Hepatic stellate cell (primary cell): ENCODE measurements around the gene SORBS2.
A peak's percentile ranks its signal among the peaks of the same experiment; 100 is the strongest.

Source experiments
- DNase-seq: peaks from one replicate; pipeline ENCODE4 v3.0.0; 2011; ENCODE audit warnings: low spot score

SORBS2 gene

DNA sequence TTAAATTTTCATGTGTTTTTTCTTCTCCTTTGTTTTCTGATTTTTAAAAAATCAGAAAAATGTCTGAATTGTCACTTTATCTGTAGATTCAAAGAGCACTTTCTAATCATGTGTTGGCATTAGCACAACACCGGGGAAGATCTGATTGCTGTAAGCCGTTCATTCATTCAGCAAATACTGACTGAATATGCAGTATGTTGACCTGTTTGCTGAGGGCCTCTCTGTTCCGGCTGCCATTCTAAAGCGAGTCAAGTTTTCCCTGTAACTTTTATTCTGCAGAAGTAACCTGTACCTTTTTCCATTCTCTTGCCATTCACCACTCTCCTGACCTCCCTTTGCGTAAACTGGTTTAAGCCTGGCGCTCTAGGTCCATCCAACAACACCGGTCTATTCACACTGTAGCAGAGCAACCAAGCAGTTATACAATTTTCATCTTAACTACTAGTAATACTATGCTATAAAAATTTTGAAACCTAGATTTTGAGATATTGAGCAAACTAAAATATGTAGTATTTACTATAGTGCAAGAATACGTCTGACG is 6.7 kb downstream of the SORBS2 start:
- no peak for DNase-seq

- no peak for DNase-seq
These were observed 9.0 kb downstream of the SORBS2 start for GRCh38 chr4:185803022-185803421.

- DNase-seq = no peak
These were observed 10.5 kb downstream of the SORBS2 start for GRCh38 chr4:185801471-185801870.

GRCh38 chr4:185800266-185800945 is 11.6 kb downstream of the SORBS2 start:
- DNase-seq = no peak

GRCh38 chr4:185799442-185799841 is 12.6 kb downstream of the SORBS2 start:
- DNase-seq = no peak

DNA sequence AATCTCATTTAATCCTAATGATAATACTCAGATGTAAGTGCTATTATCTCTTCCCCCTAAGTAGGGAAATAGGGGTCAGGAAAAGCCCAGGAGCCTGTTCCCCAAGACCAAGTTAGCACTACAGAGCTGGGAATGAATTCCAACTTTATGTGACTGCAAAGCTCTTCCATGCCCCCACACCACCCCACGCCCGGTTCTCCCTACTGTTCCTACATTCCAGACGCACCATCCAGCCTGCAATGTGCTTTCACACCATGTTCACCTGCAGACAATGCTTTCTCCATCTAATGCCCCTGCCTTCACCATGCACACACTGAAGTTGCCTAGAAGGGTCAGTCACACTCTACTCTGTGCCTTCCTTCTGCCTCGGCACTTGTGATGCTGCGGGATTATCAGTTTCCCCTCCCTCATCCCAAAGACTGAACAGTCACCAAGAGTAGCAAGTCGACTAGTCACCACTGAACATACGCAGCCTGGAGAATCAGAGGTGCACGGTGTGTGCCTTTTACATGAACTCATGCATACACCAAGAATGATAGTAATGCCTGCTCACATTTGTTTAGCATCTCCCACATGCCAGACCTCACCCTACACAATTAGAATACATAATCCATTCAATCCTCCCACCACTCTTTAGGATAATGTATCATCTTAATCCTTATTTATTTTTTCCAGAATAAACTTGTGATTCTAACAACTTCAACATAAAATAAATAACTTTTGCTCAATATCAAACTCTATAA is 14.2 kb downstream of the SORBS2 start:
- no peak for DNase-seq

GRCh38 chr4:185797018-185797417 is 15.0 kb downstream of the SORBS2 start:
- no peak for DNase-seq

DNA sequence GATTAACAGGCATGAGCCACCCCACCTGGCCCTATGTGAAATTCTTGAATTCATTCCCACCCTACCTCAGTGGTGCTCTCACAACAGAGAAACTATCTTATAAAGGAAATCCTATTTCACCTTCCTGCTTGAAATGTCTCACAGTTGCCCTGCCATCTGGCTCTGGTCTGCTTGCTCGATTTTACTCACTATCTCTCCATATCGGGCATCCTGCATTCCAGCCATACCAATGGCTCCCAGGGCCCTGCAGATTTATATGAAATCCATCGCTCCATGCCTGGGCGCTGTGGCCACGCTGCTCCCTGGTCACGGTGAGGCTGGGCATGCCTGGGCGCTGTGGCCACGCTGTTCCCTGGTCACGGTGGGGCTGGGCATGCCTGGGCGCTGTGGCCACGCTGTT is 15.8 kb downstream of the SORBS2 start:
- DNase-seq = no peak

DNA sequence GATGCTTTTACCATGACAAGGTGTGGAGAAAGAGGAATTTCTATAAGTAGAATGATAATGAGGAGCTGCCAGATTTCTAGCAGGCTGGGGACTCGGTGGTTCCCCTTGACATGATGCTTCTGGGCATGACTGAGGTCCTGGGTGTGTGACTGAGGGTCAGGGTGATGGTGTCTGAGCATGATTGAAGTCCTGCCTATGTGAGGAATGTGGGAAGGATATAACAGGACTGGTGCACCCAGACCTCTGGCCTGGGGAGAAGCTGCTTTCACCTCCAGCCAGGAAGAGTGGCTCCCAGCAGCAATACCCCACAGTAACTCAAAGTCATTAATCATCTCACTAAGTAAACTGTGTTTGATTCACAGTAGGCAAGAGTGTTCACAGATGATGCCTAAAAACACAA is 17.4 kb downstream of the SORBS2 start:
- no peak for DNase-seq

GRCh38 chr4:185793716-185794115 is 18.3 kb downstream of the SORBS2 start:
- DNase-seq = no peak

DNA sequence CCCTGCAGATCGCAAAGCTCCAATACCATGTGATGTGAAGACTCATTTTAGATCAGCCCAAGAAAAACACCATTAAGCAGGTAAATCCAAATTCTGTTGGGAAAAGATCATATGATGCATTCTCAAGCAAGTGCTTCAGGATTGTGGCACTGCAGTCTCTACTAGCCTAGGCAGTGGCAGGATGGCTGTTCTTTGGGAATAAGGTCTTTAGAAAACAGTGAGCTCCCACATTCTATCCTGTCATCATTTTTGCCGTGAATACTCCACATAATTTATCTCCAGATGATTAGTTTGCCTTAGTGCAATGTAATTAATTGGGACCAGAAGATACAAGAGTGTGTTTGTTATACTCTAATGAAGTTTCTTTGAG is 18.9 kb downstream of the SORBS2 start:
- no peak for DNase-seq

DNA sequence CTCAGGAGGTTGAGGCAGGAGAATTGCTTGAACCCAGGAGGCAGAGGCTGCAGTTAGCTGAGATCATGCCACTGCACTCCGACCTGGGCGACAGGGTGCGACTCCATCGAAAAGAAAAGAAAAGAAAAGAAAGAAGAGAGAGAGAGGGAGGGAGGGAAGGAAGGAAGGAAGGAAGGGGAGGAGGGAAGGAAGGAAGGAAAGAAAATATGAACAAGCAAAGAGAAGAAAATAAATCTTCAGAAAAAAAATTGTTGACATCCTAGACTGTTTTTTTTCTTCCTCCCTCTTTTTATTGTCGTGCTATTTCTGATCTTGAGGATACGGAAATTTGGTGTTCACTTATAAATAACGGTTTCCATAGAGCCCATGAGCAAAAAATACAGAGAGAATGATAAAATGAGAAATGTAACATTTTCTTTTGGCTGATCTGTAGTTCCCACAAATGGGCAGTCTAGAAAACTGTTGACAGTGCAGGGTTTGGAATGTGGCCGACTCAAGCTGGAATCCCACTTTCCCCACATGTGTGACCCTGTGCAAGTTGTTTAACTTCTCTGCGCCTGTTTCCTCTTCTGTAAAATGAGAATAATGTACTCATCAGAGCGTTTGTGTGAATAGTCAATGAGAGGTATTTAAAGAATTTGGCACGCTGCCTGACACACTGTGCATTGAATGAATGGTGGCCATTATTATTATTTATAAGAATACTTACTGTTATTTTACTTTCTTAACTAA is 19.4 kb downstream of the SORBS2 start:
- DNase-seq = peak; percentile 88

DNA sequence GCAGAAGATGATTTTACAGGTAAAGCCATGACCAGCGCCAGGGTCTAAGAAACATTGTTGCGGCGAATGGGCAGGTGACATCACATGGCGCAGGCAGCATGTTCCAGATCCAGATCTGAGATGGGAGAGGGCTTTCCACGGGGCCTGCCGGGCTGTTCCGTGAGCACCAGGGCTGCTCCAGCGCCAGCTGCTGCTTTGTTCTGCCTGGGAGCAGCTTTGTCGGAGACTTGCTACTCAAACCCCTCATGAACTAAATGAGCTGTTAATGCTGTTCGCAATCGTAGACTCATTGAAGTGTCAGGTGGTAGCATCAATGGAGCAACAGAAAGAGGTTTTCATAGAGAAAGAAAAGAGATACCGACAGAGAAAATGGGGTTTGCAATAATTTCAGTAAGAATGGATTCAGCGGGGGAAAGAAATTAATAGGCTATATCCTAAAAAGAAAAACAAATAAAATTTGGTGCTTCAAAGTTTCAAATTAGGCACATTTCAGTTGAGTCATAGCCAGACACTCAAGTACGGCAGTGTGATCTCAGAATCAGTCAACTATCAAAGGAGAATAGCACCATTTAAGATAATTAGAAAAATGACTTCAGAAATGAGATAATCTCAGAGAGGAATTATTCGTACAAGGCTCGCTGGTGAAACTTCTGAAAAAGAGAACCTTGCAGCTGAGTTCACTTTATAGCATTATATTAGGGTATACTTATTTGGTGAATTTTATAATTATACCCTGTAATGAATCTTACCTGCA is 23.9 kb downstream of the SORBS2 start:
- DNase-seq = no peak

DNA sequence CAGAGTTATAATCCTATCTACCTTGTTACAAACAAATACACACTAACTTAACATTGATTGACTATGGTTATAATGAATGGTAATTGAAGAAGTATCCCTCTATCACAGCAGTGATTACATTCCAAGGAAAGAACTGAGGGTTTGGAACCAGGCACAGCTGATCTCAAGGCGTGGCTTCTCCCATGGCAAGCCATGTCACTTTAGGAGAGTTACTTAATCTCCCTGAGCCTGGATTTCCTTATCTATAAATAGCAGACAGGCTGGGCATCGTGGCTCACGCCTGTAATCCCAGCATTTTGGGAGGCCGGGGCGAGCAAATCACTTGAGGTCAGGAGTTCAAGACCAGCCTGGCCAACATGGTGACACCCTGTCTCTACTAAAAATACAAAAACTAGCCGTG is 25.6 kb downstream of the SORBS2 start:
- no peak for DNase-seq

DNA sequence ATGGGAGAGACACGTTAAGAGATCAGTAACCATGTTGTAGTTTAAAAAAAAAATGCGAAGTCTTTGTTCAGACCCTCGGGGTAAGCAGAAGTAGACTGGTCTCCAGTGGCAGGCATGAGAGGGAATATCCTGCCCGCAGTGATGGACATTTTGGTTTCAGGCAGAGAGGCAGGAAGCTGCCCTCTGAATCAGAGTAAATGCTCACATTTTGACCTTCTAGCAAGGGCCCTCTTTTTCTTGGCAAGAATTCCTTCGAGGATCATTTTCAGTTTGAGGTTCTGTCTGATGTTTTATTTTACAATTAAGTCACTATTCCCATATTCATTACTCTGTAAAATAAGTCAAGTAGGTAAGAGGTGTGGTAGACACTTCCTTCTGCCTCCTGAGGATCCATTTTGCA is 28.4 kb downstream of the SORBS2 start:
- no peak for DNase-seq

DNA sequence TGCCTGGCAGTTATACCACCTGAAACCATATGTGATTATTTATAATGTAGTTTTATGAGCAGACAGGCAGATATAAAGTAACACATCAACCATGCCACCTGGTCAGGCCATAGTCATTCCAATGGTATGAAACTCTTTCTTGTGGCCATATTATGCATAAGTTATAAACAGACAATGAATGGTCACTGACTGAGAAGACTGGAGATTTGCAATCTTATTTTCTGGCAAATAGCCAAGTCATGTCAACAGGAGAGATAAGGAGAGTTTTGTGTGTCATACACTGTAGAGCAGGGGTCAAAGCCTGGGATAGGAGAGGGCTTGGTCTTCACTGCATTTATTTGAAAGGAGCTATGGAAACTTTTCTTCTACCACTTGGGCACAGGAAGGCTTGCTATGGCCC is 29.5 kb downstream of the SORBS2 start:
- DNase-seq = no peak

GRCh38 chr4:185781555-185782215 is 30.3 kb downstream of the SORBS2 start:
- no peak for DNase-seq

DNA sequence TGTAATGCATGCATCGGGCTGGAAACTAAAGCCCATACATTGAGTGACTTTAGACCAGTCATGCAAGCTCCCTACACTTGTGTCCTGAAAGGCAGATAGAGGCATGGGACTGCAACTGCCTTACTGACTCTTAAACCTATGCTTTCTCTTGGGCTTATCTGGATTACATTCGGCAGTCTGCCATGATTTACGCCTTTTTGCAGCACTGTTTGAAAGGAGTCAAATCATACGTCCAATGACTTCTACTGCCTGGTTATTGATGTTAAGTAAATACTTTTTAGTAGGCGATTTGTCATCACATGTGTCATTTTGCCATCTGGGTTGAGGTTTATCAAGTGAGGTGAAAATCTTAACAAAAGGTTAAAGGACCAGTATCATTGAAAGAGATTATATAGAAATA is 31.5 kb downstream of the SORBS2 start:
- no peak for DNase-seq

GRCh38 chr4:185779517-185779916 is 32.5 kb downstream of the SORBS2 start:
- DNase-seq = no peak

DNA sequence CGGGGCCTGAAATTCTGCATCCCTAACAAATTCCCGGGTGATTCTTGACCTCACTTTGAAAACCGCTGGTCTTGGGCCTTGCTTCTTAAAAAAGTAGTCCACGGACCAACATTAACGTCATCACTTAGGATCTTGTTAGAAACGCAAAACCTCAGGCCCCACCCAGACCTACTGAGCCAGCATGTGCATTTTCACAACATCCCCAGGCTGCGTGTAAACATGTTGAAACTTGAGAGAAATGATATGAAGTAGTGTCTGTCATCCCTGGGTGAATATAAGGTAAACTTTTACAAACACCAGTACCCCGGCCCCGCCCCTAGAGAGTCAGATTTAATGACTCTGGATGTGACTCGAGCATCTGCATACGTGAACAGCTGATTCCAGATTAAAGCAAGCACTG is 33.7 kb downstream of the SORBS2 start:
- no peak for DNase-seq

GRCh38 chr4:185775792-185776555 is 36.0 kb downstream of the SORBS2 start:
- no peak for DNase-seq
